OCI-LY7 (cell line): ENCODE data around the gene NGDN.

ENCODE experiments used
- CTCF ChIP-seq: fragments of 200-600 bp; sonication (generic); conservative IDR thresholded peaks from 2 replicates; pipeline ENCODE4 v1.5.1; 2014; ENCODE audit warnings: mild to moderate bottlenecking, antibody characterized with exemption, low read length, moderate library complexity, mixed read lengths
- EZH2phosphoT487 ChIP-seq: fragments of 200-600 bp; sonication (generic); IDR thresholded peaks from 2 replicates; pipeline ENCODE4 v1.6.1; 2018; ENCODE audit warnings: low read depth, borderline replicate concordance, mild to moderate bottlenecking, mixed run types, antibody characterized with exemption, low read length, moderate library complexity, mixed read lengths

- no peak for TF ChIP-seq CTCF
- TF ChIP-seq EZH2phosphoT487, result no peak
Observed at GRCh38 chr14:23521785-23522640, 52.5 kb downstream of the NGDN start.
